ENCODE results near the gene LEUTX.

- no peak for TF ChIP-seq POLR2A (IDR thresholded peaks at IDR 0.05)
- no peak for TF ChIP-seq EP300 (IDR thresholded peaks at IDR 0.05)
- no peak for TF ChIP-seq CTCF (IDR thresholded peaks at IDR 0.05)
Measured at GRCh38 chr19:39833160-39833463, 54.5 kb downstream of the LEUTX start.

Measured in gastroesophageal sphincter (tissue), 3 donors.